ENCODE data around the gene ARHGEF1. TPM values are rescaled to one million over a fixed set of nuclear protein-coding genes. Genes with fewer than 3 reads are reported as not detected.
A peak's percentile ranks its signal among the peaks of the same experiment; 100 is the strongest.

Gene ARHGEF1
- total RNA-seq, 1 donor from 2014 or later, result 30.1 TPM

GRCh38 chr19:41924151-41925145, 41.5 kb downstream of the ARHGEF1 start:
- ATAC-seq (ENCODE audit: poor library complexity), result no peak
- intact Hi-C loops (cut with DNase I), result no loop called here

GRCh38 chr19:41925208-41926003, 42.4 kb downstream of the ARHGEF1 start:
- DNase-seq, result no peak
- ATAC-seq (ENCODE audit: poor library complexity), result no peak
- intact Hi-C loops (cut with DNase I), result no loop called here

More at GRCh38 chr19:41924151-41925145, 41.5 kb downstream of the ARHGEF1 start:
- DNase-seq, result no peak

GRCh38 chr19:41926028-41926762, 43.2 kb downstream of the ARHGEF1 start:
- intact Hi-C loops (cut with DNase I), result no loop called here
- DNase-seq (no peak), ATAC-seq (ENCODE audit: poor library complexity) (no peak)

GRCh38 chr19:41926763-41927496, 43.9 kb downstream of the ARHGEF1 start:
- no peak for ATAC-seq (ENCODE audit: poor library complexity)
- DNase-seq, result no peak
- intact Hi-C loops (cut with DNase I), result no loop called here

GRCh38 chr19:41927497-41928192, 44.7 kb downstream of the ARHGEF1 start:
- intact Hi-C loops (cut with DNase I), result no loop called here
- DNase-seq (no peak), ATAC-seq (ENCODE audit: poor library complexity) (peak; percentile 8)

GRCh38 chr19:41928221-41928683, 45.3 kb downstream of the ARHGEF1 start, which contains the start of gene ERFL:
ERFL (minus strand) TSS chr19:41928449; CDS start chr19:41912919, 15,530 bp downstream.
- ATAC-seq (ENCODE audit: poor library complexity), result peak; percentile 11
- DNase-seq, result no peak
- intact Hi-C loops (cut with DNase I), result no loop called here

GRCh38 chr19:41928754-41929535, 46.0 kb downstream of the ARHGEF1 start:
- DNase-seq (no peak), ATAC-seq (ENCODE audit: poor library complexity) (no peak)
- intact Hi-C loops (cut with DNase I), result no loop called here

- no peak for DNase-seq
- ATAC-seq (ENCODE audit: poor library complexity), result no peak
- intact Hi-C loops (cut with DNase I), result no loop called here
Measured at GRCh38 chr19:41929536-41930071, 46.6 kb downstream of the ARHGEF1 start.

GRCh38 chr19:41930322-41930722, 47.3 kb downstream of the ARHGEF1 start:
- ATAC-seq (ENCODE audit: poor library complexity) (no peak), DNase-seq (no peak)
- intact Hi-C loops (cut with DNase I), result no loop called here

GRCh38 chr19:41930926-41931592, 48.1 kb downstream of the ARHGEF1 start:
- DNase-seq, result no peak
- intact Hi-C loops (cut with DNase I), result no loop called here
- ATAC-seq (ENCODE audit: poor library complexity), result no peak

- intact Hi-C loops (cut with DNase I), result no loop called here
- DNase-seq (no peak), ATAC-seq (ENCODE audit: poor library complexity) (no peak)
Measured at GRCh38 chr19:41932259-41932719, 49.3 kb downstream of the ARHGEF1 start.

GRCh38 chr19:41932720-41933332, 49.8 kb downstream of the ARHGEF1 start:
- no peak for ATAC-seq (ENCODE audit: poor library complexity)
- intact Hi-C loops (cut with DNase I), result no loop called here
- no peak for DNase-seq

GRCh38 chr19:41933693-41934426, 50.9 kb downstream of the ARHGEF1 start:
- intact Hi-C loops (cut with DNase I), result no loop called here
- ATAC-seq (ENCODE audit: poor library complexity), result no peak
- no peak for DNase-seq

- ATAC-seq (ENCODE audit: poor library complexity), result peak; percentile 84
Measured at GRCh38 chr19:41934849-41935374, 51.9 kb downstream of the ARHGEF1 start.

More at GRCh38 chr19:41934849-41935374, 51.9 kb downstream of the ARHGEF1 start:
- peak; percentile 72 for DNase-seq
- intact Hi-C loops (cut with DNase I), result no loop called here

Data from Right ventricle myocardium superior (tissue), 1 donor.